H1 (cell line): ENCODE measurements around the gene FANCE. TPM values are rescaled to one million over a fixed set of nuclear protein-coding genes. Genes with fewer than 3 reads are reported as not detected.

ENCODE experiments used
- CTCF ChIA-PET: fragments of 300-600 bp; sonication (Branson Sonifier 250); formaldehyde crosslinking; loops from one replicate; lab custom pipeline; 2021; ENCODE audit not compliant: partially characterized antibody; lab: Charles Lee
- POLR2A ChIA-PET: fragments of 300-600 bp; sonication (Branson Sonifier 250); formaldehyde crosslinking; loops from one replicate; lab custom pipeline; 2021; ENCODE audit warnings: inconsistent platforms; ENCODE audit not compliant: partially characterized antibody; lab: Charles Lee
- DNase-seq, 2 experiments: peaks; one replicate each; pipeline versions ENCODE4 v3.0.0 to v3.0.0-alpha.2; 2010 to 2022; ENCODE audit warnings: low spot score in 2 of 2, low read depth in 1 of 2, mixed read lengths in 1 of 2
- FAIRE-seq: peaks from 2 replicates; lab custom pipeline; 2011; peaks lifted over from hg19 to GRCh38; lab: Jason Lieb, UNC
- H2AFZ ChIP-seq: 2 replicates; pipeline ENCODE4 v1.8.1; 2012; ENCODE audit warnings: low read length, inconsistent platforms
- H2AK5ac ChIP-seq: 2 replicates; pipeline ENCODE4 v1.6.1; 2013; ENCODE audit warnings: low read depth, low read length
- H2BK120ac ChIP-seq: replicated peaks from 2 replicates; pipeline ENCODE3; 2013; ENCODE audit warnings: low read depth, low read length, inconsistent platforms
- H2BK12ac ChIP-seq: 2 replicates; pipeline ENCODE4 v1.6.1; 2013; ENCODE audit warnings: low read depth, low read length
- H2BK15ac ChIP-seq: 2 replicates; pipeline ENCODE4 v1.6.1; 2013; ENCODE audit warnings: low read length
- H2BK20ac ChIP-seq: 2 replicates; pipeline ENCODE4 v1.6.1; 2013; ENCODE audit warnings: low read length
- H2BK5ac ChIP-seq: 2 replicates; pipeline ENCODE4 v1.6.1; 2013; ENCODE audit warnings: low read depth, low read length
- H3K14ac ChIP-seq: 2 replicates; pipeline ENCODE4 v1.6.1; 2013; ENCODE audit warnings: inconsistent platforms; ENCODE audit not compliant: insufficient read length
- H3K18ac ChIP-seq: 2 replicates; pipeline ENCODE4 v1.6.1; 2013; ENCODE audit warnings: low read length; ENCODE audit errors: extremely low read depth
- H3K23ac ChIP-seq: 2 replicates; pipeline ENCODE4 v1.6.1; 2013; ENCODE audit warnings: inconsistent platforms; ENCODE audit not compliant: insufficient read length
- H3K23me2 ChIP-seq: 2 replicates; pipeline ENCODE4 v1.6.1; 2013; ENCODE audit warnings: low read depth, low read length
- H3K27ac ChIP-seq: 2 replicates; pipeline ENCODE4 v1.6.1; 2011; ENCODE audit warnings: low read depth, low read length, inconsistent platforms
- H3K27me3 ChIP-seq, 4 experiments: replicated peaks in 1 of 4; 1 replicate in 1 of 4; 2 replicates in 3 of 4; pipeline versions ENCODE4 v1.6.1 to v1.8.1; 2011 to 2013; ENCODE audit warnings: low read length in 3 of 4, mild to moderate bottlenecking in 3 of 4, inconsistent platforms in 2 of 4, mixed read lengths in 2 of 4, moderate library complexity in 1 of 4; ENCODE audit not compliant: control insufficient read depth in 3 of 4, insufficient read depth in 3 of 4; ENCODE audit errors: extremely low read depth in 1 of 4
- H3K36me3 ChIP-seq, 4 experiments: 2 replicates each; pipeline versions ENCODE4 v1.6.1 to v1.8.1; 2011 to 2013; ENCODE audit warnings: mild to moderate bottlenecking in 4 of 4, low read length in 3 of 4, moderate library complexity in 2 of 4, control low read depth in 1 of 4, inconsistent platforms in 1 of 4; ENCODE audit not compliant: insufficient read depth in 4 of 4, control insufficient read depth in 2 of 4
- H3K4ac ChIP-seq: replicated peaks from 2 replicates; pipeline ENCODE3; 2013; ENCODE audit warnings: low read length, low read depth, mixed read lengths, inconsistent platforms; ENCODE audit not compliant: insufficient read length
- H3K4me1 ChIP-seq, 4 experiments: replicated peaks in 1 of 4; 1 replicate in 1 of 4; 2 replicates in 3 of 4; pipeline versions ENCODE4 v1.6.1 to v1.8.1; 2011 to 2013; ENCODE audit warnings: low read length in 3 of 4, inconsistent platforms in 2 of 4, mixed read lengths in 1 of 4; ENCODE audit not compliant: insufficient read depth in 4 of 4, control insufficient read depth in 3 of 4
- H3K4me2 ChIP-seq, 2 experiments: 2 replicates each; pipeline versions ENCODE4 v1.6.1 to v1.8.1; 2011 to 2013; ENCODE audit warnings: low read depth in 2 of 2, low read length in 2 of 2, control low read depth in 1 of 2, inconsistent platforms in 1 of 2, mild to moderate bottlenecking in 1 of 2; ENCODE audit not compliant: insufficient read depth in 1 of 2
- H3K4me3 ChIP-seq, 4 experiments: fragments of 200-600, 300-600 bp in 1 of 4; sonication (generic), shearing (Covaris generic), sonication (Bioruptor Twin) in 1 of 4; 2 replicates each; pipeline versions ENCODE4 v1.5.1 to v1.8.1; 2011 to 2016; ENCODE audit warnings: low read length in 4 of 4, low read depth in 3 of 4, control low read depth in 2 of 4, inconsistent platforms in 2 of 4, mild to moderate bottlenecking in 2 of 4, mixed read lengths in 1 of 4, moderate library complexity in 1 of 4; ENCODE audit not compliant: insufficient read depth in 2 of 4; ENCODE audit errors: extremely low read depth in 1 of 4
- H3K56ac ChIP-seq: replicated peaks from 2 replicates; pipeline ENCODE3; 2013; ENCODE audit warnings: low read depth, mild to moderate bottlenecking, mixed read lengths, low read length, inconsistent platforms; ENCODE audit not compliant: insufficient read length
- H3K79me1 ChIP-seq: 2 replicates; pipeline ENCODE4 v1.6.1; 2013; ENCODE audit warnings: low read depth, low read length, control low read depth
- H3K79me2 ChIP-seq, 2 experiments: 2 replicates each; pipeline versions ENCODE4 v1.6.1 to v1.8.1; 2012 to 2013; ENCODE audit warnings: low read length in 2 of 2, mild to moderate bottlenecking in 2 of 2, inconsistent platforms in 1 of 2; ENCODE audit not compliant: insufficient read depth in 2 of 2, control insufficient read depth in 1 of 2
- H3K9ac ChIP-seq, 4 experiments: replicated peaks in 1 of 4; 1 replicate in 1 of 4; 2 replicates in 3 of 4; pipeline versions ENCODE4 v1.6.1 to v1.8.1; 2011 to 2013; ENCODE audit warnings: low read depth in 3 of 4, low read length in 3 of 4, control low read depth in 2 of 4, mild to moderate bottlenecking in 2 of 4, moderate library complexity in 2 of 4, inconsistent platforms in 1 of 4; ENCODE audit errors: extremely low read depth in 1 of 4
- H3K9me3 ChIP-seq, 2 experiments: 2 replicates each; pipeline versions ENCODE4 v1.6.1 to v1.8.1; 2012 to 2013; ENCODE audit warnings: mild to moderate bottlenecking in 2 of 2, moderate library complexity in 2 of 2, control low read depth in 1 of 2, inconsistent platforms in 1 of 2, low read depth in 1 of 2, low read length in 1 of 2, mixed read lengths in 1 of 2; ENCODE audit not compliant: insufficient read depth in 2 of 2
- H4K20me1 ChIP-seq, 2 experiments: replicated peaks in 1 of 2; 2 replicates each; pipeline versions ENCODE3 to v1.8.1; 2011 to 2013; ENCODE audit warnings: inconsistent platforms in 2 of 2, low read length in 2 of 2, mild to moderate bottlenecking in 1 of 2; ENCODE audit not compliant: insufficient read depth in 2 of 2, control insufficient read depth in 1 of 2
- H4K5ac ChIP-seq: 2 replicates; pipeline ENCODE4 v1.6.1; 2013; ENCODE audit warnings: low read length, low read depth, mixed read lengths, inconsistent platforms; ENCODE audit not compliant: insufficient read length
- H4K8ac ChIP-seq: 2 replicates; pipeline ENCODE4 v1.8.0; 2013; ENCODE audit warnings: mild to moderate bottlenecking, moderate library complexity, low read length, inconsistent platforms; ENCODE audit not compliant: insufficient read depth; ENCODE audit errors: extremely low read depth
- H4K91ac ChIP-seq: replicated peaks from 2 replicates; pipeline ENCODE3; 2013; ENCODE audit warnings: low read length, mixed read lengths, inconsistent platforms; ENCODE audit not compliant: insufficient read length
- CEBPB ChIP-seq: IDR thresholded peaks from 2 replicates; pipeline ENCODE4 v1.6.1; 2012; ENCODE audit warnings: low read depth, low read length
- CTBP2 ChIP-seq: IDR thresholded peaks from 2 replicates; pipeline ENCODE4 v1.7.0; 2011; ENCODE audit warnings: borderline replicate concordance, mild to moderate bottlenecking, moderate library complexity, mixed read lengths, low read length; ENCODE audit not compliant: insufficient read depth, insufficient read length
- EP300 ChIP-seq, 2 experiments: IDR thresholded peaks; 1 replicate in 1 of 2; 2 replicates in 1 of 2; pipeline ENCODE4 v1.6.1; 2011 to 2012; ENCODE audit warnings: low read depth in 2 of 2, low read length in 2 of 2, mild to moderate bottlenecking in 2 of 2, borderline replicate concordance in 1 of 2, inconsistent platforms in 1 of 2, moderate library complexity in 1 of 2
- FOSL1 ChIP-seq: IDR thresholded peaks from 2 replicates; pipeline ENCODE4 v1.6.1; 2011; ENCODE audit warnings: mild to moderate bottlenecking, low read depth, low read length, moderate library complexity; ENCODE audit not compliant: insufficient read depth
- GABPA ChIP-seq: IDR thresholded peaks from 2 replicates; pipeline ENCODE4 v1.6.1; 2011; ENCODE audit warnings: mild to moderate bottlenecking, low read length, moderate library complexity, borderline replicate concordance; ENCODE audit not compliant: insufficient read depth
- KDM4A ChIP-seq: IDR thresholded peaks from one replicate; pipeline ENCODE4 v1.7.1; 2012; ENCODE audit warnings: low read depth, mild to moderate bottlenecking, moderate library complexity, low read length, inconsistent platforms; ENCODE audit not compliant: severe bottlenecking
- NRF1 ChIP-seq: IDR thresholded peaks from 2 replicates; pipeline ENCODE4 v1.6.1; 2011; ENCODE audit warnings: mild to moderate bottlenecking, low read depth, low read length, improper control_type of control experiment
- RBBP5 ChIP-seq: IDR thresholded peaks from 2 replicates; pipeline ENCODE4 v1.7.1; 2012; ENCODE audit warnings: low read depth, mild to moderate bottlenecking, inconsistent platforms, low read length, moderate library complexity, borderline replicate concordance
- RFX5 ChIP-seq: IDR thresholded peaks from 2 replicates; pipeline ENCODE4 v1.6.1; 2011; ENCODE audit warnings: low read depth, low read length, improper control_type of control experiment, borderline replicate concordance
- SIN3A ChIP-seq, 2 experiments: IDR thresholded peaks in 1 of 2; conservative IDR thresholded peaks in 1 of 2; 2 replicates each; pipeline ENCODE4 v1.6.1; 2011 to 2012; ENCODE audit warnings: low read length in 2 of 2, improper control_type of control experiment in 1 of 2, low read depth in 1 of 2, mild to moderate bottlenecking in 1 of 2
- SIRT6 ChIP-seq: IDR thresholded peaks from one replicate; pipeline ENCODE4 v1.7.1; 2012; ENCODE audit warnings: low read length, inconsistent platforms
- SP4 ChIP-seq: IDR thresholded peaks from 2 replicates; pipeline ENCODE4 v1.6.1; 2012; ENCODE audit warnings: low read length, inconsistent platforms
- TCF12 ChIP-seq: IDR thresholded peaks from 2 replicates; pipeline ENCODE4 v1.6.1; 2011; ENCODE audit warnings: low read depth, mild to moderate bottlenecking, low read length
- WGBS, 2 experiments: shearing (Covaris generic) in 1 of 2; methylation state at CpG; one replicate each; pipeline versions ENCODE4 v1.1.6 to v1.1.7; 2013 to 2015; ENCODE audit warnings: low lambda C conversion rate in 2 of 2, mixed read lengths in 2 of 2, inconsistent platforms in 1 of 2, low coverage in 1 of 2, missing lambda C conversion rate in 1 of 2; ENCODE audit not compliant: insufficient replicate concordance in 2 of 2, insufficient coverage in 1 of 2, insufficient read length in 1 of 2; ENCODE audit errors: extremely low coverage in 1 of 2, missing lambda C conversion rate in 1 of 2; 5-methylcytosine and 5-hydroxymethylcytosine counted together
- polyA plus RNA-seq, 7 experiments: library from polyadenylated mRNA; depleted of rRNA in 3 of 7; stranded (reverse) in 5 of 7; unstranded in 2 of 7; fragments of >200 nt in 5 of 7; fragments of 200-250 nt in 2 of 7; gene quantifications; 1 replicate in 5 of 7; 2 replicates in 1 of 7; 4 replicates in 1 of 7; pipeline versions ENCODE4 v1.2.1 to v1.2.3, GENCODE V29; 2011 to 2013; ENCODE audit warnings: missing spikeins in 2 of 7, mixed read lengths in 2 of 7
- total RNA-seq: library from RNA; stranded (reverse); fragmentation: NEBNext Ultra II Directional; extraction: Animal tissue kit (Norgen Biotek cat#: 25700); gene quantifications from 2 replicates; pipeline ENCODE4 v1.2.1, GENCODE V29; 2021
- TF ChIP-seq, protein P1 (sequence below): IDR thresholded peaks from 2 replicates; pipeline ENCODE4 v1.6.1; 2011; ENCODE audit warnings: low read depth, mild to moderate bottlenecking, low read length; ENCODE audit not compliant: insufficient read depth

The FANCE gene
- total and polyA plus RNA-seq, 2 of the 8 experiments (the other 6 are each of a cell fraction or from before 2014, with no cell fraction given): 16.1 to 17.0 TPM

DNA sequence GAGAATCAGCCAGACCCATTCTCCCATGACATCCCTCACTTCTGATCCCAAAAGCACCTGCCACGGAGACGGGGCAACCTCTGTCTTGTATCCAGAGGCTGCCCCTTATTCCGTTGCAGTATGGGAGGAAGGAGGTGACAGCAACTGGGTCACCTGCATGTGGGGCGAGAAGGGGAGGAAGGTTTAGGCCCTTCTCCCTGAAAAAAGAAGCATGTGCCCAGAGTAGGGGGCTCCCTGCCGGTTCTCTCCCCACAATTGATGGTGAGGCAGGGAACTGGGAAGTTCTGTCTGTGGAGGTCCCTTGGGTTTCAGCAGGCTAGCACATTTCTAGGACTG lies 49.3 kb upstream of the FANCE start:
- Histone ChIP-seq H2AFZ (no peak overlapping the region), H3K56ac (no peak overlapping the region), H2BK5ac (no peak overlapping the region), H3K4ac (no peak overlapping the region), H3K36me3 (no peaks in the 10 kb centered on the region), H3K4me3 (no peak overlapping the region), H2BK120ac (no peak overlapping the region), H2BK20ac (no peak overlapping the region), H4K20me1 (no peaks in the 10 kb centered on the region), H3K23ac (no peak overlapping the region), H3K27ac (no peak overlapping the region), H3K27me3 (no peaks in the 10 kb centered on the region), H2AK5ac (no peak overlapping the region), H3K9ac (no peak overlapping the region), H4K91ac (no peak overlapping the region), H3K79me2 (no peaks in the 10 kb centered on the region; a peak in 1 of 4 replicates), H3K14ac (no peak overlapping the region), H3K18ac (no peak overlapping the region), H4K5ac (no peak overlapping the region), H3K4me1 (peaks cover 0 to 3% (median 0%) of the 10 kb centered on the region in 4 experiments; a peak in 2 of 7 replicates), H3K9me3 (no peaks in the 10 kb centered on the region), H4K8ac (no peak overlapping the region), H2BK12ac (no peak overlapping the region), H3K4me2 (no peak overlapping the region), H2BK15ac (no peak overlapping the region), H3K23me2 (no peaks in the 10 kb centered on the region; the same call in 1 of the 2 replicates), H3K79me1 (peaks cover 3% of the 10 kb centered on the region)
- POLR2A ChIA-PET: no interaction called here
- WGBS, 2 experiments: 85% methylated on average over 5 of the region's 5 CpGs; no CpG with 5 or more reads in 1 of the 2 experiments
- FAIRE-seq (no peak), DNase-seq (no peak)
- CTCF ChIA-PET: no interaction called here
- TF ChIP-seq SIRT6 (no peak), RBBP5 (no peak), KDM4A (no peak), NRF1 (no peak), CTBP2 (no peak), FOSL1 (no peak), TCF12 (no peak), EP300 (IDR thresholded peaks at IDR 0.05; ENCODE audit: borderline replicate concordance in 1 of 2, low read depth in 2 of 2, low read length in 2 of 2) (no peak), CEBPB (no peak), RFX5 (no peak), GABPA (no peak), SIN3A (conservative IDR thresholded peaks at IDR 0.05 in 1 of 2, IDR thresholded peaks at IDR 0.05 in 1 of 2; ENCODE audit: low read depth in 1 of 2, low read length in 2 of 2) (no peak), SP4 (no peak)
- TF ChIP-seq, protein P1, sequence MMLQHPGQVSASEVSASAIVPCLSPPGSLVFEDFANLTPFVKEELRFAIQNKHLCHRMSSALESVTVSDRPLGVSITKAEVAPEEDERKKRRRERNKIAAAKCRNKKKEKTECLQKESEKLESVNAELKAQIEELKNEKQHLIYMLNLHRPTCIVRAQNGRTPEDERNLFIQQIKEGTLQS: no peak
